HFF-Myc (cell line): ENCODE data around the gene ANKRD28.

Experiments
- DNase-seq: peaks from one replicate; pipeline ENCODE4 v3.0.0-alpha.2; 2011; ENCODE audit warnings: low read depth; ENCODE audit errors: extremely low read depth
- H3K4me3 ChIP-seq: replicated peaks from 2 replicates; pipeline ENCODE4 v1.5.1; 2011; ENCODE audit warnings: low read depth, mild to moderate bottlenecking, control low read depth, low read length
- CTCF ChIP-seq: IDR thresholded peaks from 2 replicates; pipeline ENCODE4 v1.5.1; 2012; ENCODE audit warnings: mild to moderate bottlenecking, low read depth, low read length, control low read depth; ENCODE audit errors: missing control alignments

Gene ANKRD28

GRCh38 chr3:15787941-15788340 is 9.8 kb downstream of the ANKRD28 start:
- no peak for TF ChIP-seq CTCF
- H3K4me3 ChIP-seq: no peak overlapping the region
- DNase-seq: no peak

DNA sequence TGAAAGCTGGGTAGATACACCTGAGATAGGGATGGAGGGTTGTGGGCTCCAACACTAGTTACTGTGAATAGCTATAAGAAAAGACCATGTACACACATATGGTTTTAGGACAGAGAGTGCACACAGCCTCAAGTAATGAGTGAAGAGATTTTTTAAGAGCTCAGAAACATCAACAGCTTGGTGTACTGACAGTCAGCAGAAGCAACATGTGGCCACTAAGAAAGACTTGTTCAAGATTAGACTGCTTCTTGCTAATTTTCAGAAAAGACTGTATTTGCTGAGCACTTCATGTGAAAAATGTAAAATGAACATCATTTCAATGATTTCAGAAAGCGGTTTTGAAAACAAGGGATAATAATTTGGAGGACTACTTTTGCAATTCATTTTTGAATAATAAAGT is 10.3 kb downstream of the ANKRD28 start:
- no peak overlapping the region for H3K4me3 ChIP-seq
- no peak for TF ChIP-seq CTCF
- DNase-seq: no peak

DNA sequence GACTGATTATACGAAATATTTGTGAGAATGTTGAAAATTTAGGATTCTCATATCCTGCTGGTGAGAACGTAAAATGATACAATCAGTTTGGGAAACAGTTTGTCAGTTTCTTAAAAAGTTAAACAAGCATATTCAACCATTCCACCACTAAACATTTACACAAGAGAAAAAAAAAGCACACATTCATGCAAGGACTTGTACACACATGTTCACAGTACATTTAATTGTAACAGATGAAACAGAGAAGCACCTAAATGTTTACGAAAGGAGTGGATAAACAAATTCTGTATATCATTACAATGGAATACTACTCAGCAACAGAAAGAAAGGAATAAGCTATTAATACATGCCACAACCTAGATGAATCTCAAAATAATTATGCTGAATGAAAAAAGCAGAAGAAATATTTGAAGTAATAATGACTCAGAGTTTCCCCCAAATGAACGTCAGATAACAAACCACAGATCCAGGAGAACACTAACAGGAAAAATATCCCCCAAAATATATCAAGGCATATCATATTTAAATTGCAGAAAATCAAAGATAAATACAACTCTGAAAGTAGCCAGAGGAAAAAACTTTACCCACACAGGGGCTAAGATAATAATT is 14.3 kb downstream of the ANKRD28 start:
- TF ChIP-seq CTCF: no peak
- H3K4me3 ChIP-seq: no peak overlapping the region
- no peak for DNase-seq

DNA sequence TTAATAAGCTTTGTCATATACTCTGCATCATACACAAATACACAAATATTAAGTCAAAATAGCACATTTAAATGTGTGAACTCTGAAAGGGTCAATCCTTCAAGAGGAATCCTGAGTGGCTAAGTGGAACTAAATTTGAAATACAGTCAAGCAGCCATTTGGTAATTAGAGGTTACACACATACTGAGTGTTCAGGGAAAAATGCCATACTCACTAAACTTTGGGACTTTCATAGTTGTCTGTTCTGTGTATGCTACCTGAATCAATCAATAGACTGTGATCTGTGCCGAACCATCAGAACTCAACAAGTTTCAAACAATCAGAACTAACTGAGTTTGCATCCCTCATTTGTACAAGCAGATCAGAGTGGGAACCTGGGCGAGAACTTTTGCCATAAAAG is 15.3 kb downstream of the ANKRD28 start:
- no peak overlapping the region for H3K4me3 ChIP-seq
- no peak for TF ChIP-seq CTCF
- no peak for DNase-seq

DNA sequence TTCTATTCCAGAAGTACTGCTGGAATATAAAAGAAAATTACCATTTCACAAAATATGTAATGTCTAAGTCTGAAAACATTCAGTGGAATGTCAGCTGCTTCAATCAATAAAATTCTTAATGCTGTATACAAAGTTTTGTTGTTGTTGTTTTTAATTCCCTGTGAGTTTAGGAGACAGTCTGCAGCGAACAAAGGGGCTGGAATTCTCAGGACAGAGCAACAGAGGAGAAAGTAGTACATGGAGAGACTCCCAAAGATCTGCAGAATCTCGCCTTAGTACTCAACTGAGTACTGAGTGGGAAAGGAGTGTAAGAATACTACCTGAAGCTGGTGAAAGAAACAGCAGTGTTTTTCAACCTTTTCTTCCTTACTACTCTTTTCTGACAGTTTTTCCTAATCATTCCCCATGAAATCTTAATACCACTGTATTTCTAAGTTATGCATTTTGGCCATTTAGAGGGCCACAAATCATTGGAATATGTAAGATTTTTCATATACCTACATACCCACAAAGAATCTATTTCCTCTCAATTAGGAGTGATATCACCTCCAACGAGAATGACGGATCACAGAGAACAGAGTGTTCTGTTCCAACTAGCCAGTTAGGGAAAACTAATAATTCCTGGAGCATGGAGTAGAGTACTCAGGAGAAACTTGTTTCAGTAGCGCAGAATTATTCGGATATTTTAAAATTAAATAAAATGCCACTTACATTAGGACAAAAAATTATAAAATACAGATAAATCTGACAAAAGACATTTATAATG is 16.0 kb downstream of the ANKRD28 start:
- no peak for DNase-seq
- H3K4me3 ChIP-seq: no peak overlapping the region
- no peak for TF ChIP-seq CTCF

- TF ChIP-seq CTCF: no peak
- DNase-seq: no peak
- no peak overlapping the region for H3K4me3 ChIP-seq
Measured at GRCh38 chr3:15781131-15781530, 16.6 kb downstream of the ANKRD28 start.

DNA sequence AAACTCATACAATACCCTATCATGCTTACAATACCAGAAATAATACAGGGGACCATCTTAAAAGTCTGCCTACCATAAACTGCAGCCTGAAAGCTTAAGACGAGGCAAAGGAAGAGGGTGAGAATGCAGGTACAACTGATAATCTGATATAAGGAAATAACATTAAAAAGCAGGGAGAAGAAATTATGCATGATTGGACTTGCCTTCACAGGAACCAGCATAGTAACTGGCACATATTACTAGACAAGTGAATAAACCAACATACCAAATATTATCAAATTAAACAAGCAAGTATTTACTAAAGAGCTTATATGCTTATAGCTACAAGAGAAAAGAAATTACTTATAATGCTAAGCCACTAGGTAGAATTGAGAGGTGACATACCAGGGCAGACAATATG is 18.7 kb downstream of the ANKRD28 start:
- DNase-seq: no peak
- H3K4me3 ChIP-seq: no peak overlapping the region
- no peak for TF ChIP-seq CTCF
